KMS-11 (cell line): ENCODE data around the gene SLC22A4.

Experiments
- H2AFZ ChIP-seq: fragments of 200-600 bp; sonication (generic); 2 replicates; pipeline ENCODE4 v1.6.1; 2016; ENCODE audit warnings: antibody characterized with exemption, mixed run types, low read depth
- H3K27ac ChIP-seq: fragments of 200-600 bp; sonication (generic); 2 replicates; pipeline ENCODE4 v1.6.1; 2016; ENCODE audit warnings: mild to moderate bottlenecking, mixed run types
- H3K27me3 ChIP-seq: fragments of 200-600 bp; sonication (generic); 2 replicates; pipeline ENCODE4 v1.6.1; 2017; ENCODE audit warnings: mild to moderate bottlenecking, low read depth, mixed run types, moderate library complexity; ENCODE audit not compliant: insufficient read depth
- H3K36me3 ChIP-seq: fragments of 200-600 bp; sonication (generic); 2 replicates; pipeline ENCODE4 v1.6.1; 2017; ENCODE audit warnings: mild to moderate bottlenecking, mixed run types; ENCODE audit not compliant: insufficient read depth
- H3K4me1 ChIP-seq: fragments of 200-600 bp; sonication (generic); 2 replicates; pipeline ENCODE4 v1.6.1; 2016; ENCODE audit warnings: mild to moderate bottlenecking, low read depth, mixed run types; ENCODE audit not compliant: poor library complexity, severe bottlenecking
- H3K4me2 ChIP-seq: fragments of 200-600 bp; sonication (generic); 2 replicates; pipeline ENCODE4 v1.7.0; 2016; ENCODE audit warnings: mild to moderate bottlenecking, mixed run types
- H3K4me3 ChIP-seq: fragments of 200-600 bp; sonication (generic); IDR thresholded peaks from 2 replicates; pipeline ENCODE4 v1.6.1; 2017; ENCODE audit warnings: low read depth, low read length, mixed read lengths; ENCODE audit not compliant: insufficient read depth
- H3K79me2 ChIP-seq: fragments of 200-600 bp; sonication (generic); 2 replicates; pipeline ENCODE4 v1.6.1; 2016; ENCODE audit warnings: low read depth, mixed run types; ENCODE audit not compliant: insufficient read depth
- H3K9ac ChIP-seq: fragments of 200-600 bp; sonication (generic); 2 replicates; pipeline ENCODE4 v1.6.1; 2016; ENCODE audit warnings: mild to moderate bottlenecking, mixed run types
- H4K20me1 ChIP-seq: fragments of 200-600 bp; sonication (generic); 2 replicates; pipeline ENCODE4 v1.6.1; 2016; ENCODE audit warnings: mild to moderate bottlenecking, mixed run types; ENCODE audit not compliant: insufficient read depth
- TF ChIP-seq, protein P1 (sequence below): fragments of 200-600 bp; sonication (generic); conservative IDR thresholded peaks from 2 replicates; pipeline ENCODE4 v1.6.1; 2017; ENCODE audit warnings: low read depth, mild to moderate bottlenecking, antibody characterized with exemption, low read length, moderate library complexity, mixed read lengths

SLC22A4 gene

DNA sequence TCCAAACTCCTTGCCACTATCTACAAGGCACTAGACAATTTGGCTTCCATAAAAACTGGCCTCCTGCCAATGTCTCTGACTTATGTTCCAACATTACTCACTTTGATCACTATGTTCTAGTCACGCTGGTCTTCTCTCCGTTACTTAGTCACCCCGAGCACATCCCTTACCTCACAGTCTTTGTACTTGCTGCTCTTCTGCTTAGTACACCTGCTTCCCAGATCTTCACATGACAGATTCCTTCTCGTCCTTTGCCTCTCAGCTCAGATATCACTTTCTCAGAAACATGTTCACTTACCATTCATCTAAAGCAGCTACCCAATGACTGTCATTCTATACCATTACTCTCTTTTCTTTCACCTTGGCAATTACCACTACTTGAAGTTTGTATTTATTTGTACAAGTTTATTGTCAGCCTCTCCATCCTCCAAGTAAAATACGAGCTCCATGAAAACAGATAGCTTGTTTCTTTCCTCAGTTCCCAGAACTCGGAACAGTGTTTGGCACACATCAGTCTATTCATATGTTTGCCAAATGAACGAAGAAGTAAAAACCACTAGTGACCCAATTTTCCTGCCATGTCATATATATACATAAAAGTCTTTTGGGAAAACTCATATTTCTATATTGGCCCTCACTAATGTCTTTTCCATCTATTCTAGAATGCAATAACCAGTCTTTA is 69.4 kb downstream of the SLC22A4 start:
- Histone ChIP-seq H2AFZ (no peak overlapping the region), H3K4me3 (no peak overlapping the region), H3K36me3 (no peaks in the 10 kb centered on the region), H3K9ac (no peak overlapping the region), H3K4me1 (peaks cover under 1% of the 10 kb centered on the region), H3K4me2 (no peak overlapping the region), H3K79me2 (no peaks in the 10 kb centered on the region), H3K27me3 (no peaks in the 10 kb centered on the region), H4K20me1 (no peaks in the 10 kb centered on the region), H3K27ac (no peak overlapping the region)
- TF ChIP-seq, protein P1, sequence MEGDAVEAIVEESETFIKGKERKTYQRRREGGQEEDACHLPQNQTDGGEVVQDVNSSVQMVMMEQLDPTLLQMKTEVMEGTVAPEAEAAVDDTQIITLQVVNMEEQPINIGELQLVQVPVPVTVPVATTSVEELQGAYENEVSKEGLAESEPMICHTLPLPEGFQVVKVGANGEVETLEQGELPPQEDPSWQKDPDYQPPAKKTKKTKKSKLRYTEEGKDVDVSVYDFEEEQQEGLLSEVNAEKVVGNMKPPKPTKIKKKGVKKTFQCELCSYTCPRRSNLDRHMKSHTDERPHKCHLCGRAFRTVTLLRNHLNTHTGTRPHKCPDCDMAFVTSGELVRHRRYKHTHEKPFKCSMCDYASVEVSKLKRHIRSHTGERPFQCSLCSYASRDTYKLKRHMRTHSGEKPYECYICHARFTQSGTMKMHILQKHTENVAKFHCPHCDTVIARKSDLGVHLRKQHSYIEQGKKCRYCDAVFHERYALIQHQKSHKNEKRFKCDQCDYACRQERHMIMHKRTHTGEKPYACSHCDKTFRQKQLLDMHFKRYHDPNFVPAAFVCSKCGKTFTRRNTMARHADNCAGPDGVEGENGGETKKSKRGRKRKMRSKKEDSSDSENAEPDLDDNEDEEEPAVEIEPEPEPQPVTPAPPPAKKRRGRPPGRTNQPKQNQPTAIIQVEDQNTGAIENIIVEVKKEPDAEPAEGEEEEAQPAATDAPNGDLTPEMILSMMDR, result no peak

GRCh38 chr5:132364319-132364718 is 70.1 kb downstream of the SLC22A4 start:
- no peak overlapping the region for H2AFZ ChIP-seq
- no peaks in the 10 kb centered on the region for H3K36me3 ChIP-seq
- peaks cover 8% of the 10 kb centered on the region for H3K4me1 ChIP-seq
- H4K20me1 ChIP-seq, result no peaks in the 10 kb centered on the region
- no peaks in the 10 kb centered on the region for H3K79me2 ChIP-seq
- no peak overlapping the region for H3K27ac ChIP-seq
- no peak overlapping the region for H3K9ac ChIP-seq
- TF ChIP-seq, protein P1, result no peak
- no peaks in the 10 kb centered on the region for H3K27me3 ChIP-seq
- H3K4me2 ChIP-seq, result no peak overlapping the region
- no peak overlapping the region for H3K4me3 ChIP-seq

- no peaks in the 10 kb centered on the region for H4K20me1 ChIP-seq
- H3K27me3 ChIP-seq, result no peaks in the 10 kb centered on the region
- no peak overlapping the region for H3K4me3 ChIP-seq
- no peak overlapping the region for H2AFZ ChIP-seq
- no peak overlapping the region for H3K27ac ChIP-seq
- no peak overlapping the region for H3K9ac ChIP-seq
- no peak overlapping the region for H3K4me2 ChIP-seq
- no peaks in the 10 kb centered on the region for H3K79me2 ChIP-seq
- peaks cover 8% of the 10 kb centered on the region for H3K4me1 ChIP-seq
- H3K36me3 ChIP-seq, result no peaks in the 10 kb centered on the region
- TF ChIP-seq, protein P1, result no peak
Measured at GRCh38 chr5:132365213-132365612, 71.0 kb downstream of the SLC22A4 start.

DNA sequence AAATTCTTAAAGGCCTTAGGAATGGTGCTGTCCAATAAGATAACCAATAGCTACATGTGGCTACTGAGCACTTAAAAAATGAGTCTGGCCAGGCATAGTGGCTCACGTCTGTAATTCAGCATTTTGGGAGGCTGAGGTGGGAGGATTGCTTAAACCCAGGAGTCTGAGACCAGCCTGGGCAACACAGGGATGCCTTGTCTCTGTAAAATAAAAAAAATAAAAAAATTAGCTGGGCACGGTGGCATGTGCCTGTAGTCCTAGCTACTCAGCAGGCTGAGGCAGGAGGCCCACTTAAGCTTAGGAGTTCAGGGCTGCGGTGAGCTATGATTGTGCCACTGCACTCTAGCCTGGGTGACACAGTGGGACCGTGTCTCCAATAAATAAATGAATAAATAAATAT is 74.0 kb downstream of the SLC22A4 start:
- H3K9ac ChIP-seq, result no peak overlapping the region
- no peak overlapping the region for H3K4me2 ChIP-seq
- H3K79me2 ChIP-seq, result no peaks in the 10 kb centered on the region

More for the DNA sequence above, 74.0 kb downstream of the SLC22A4 start:
- Histone ChIP-seq H3K4me1 (peaks cover 32% of the 10 kb centered on the region), H2AFZ (no peak overlapping the region), H3K27me3 (no peaks in the 10 kb centered on the region), H4K20me1 (no peaks in the 10 kb centered on the region), H3K4me3 (no peak overlapping the region), H3K27ac (no peak overlapping the region), H3K36me3 (no peaks in the 10 kb centered on the region)
- TF ChIP-seq, protein P1, result no peak
